SU-DHL-6 (cell line): ENCODE data around the gene PLXDC2.

Experiments
- EZH2phosphoT487 ChIP-seq: fragments of 200-600 bp; sonication (generic), shearing (Covaris generic); conservative IDR thresholded peaks from 2 replicates; pipeline ENCODE4 v1.6.1; 2018; ENCODE audit warnings: mild to moderate bottlenecking, antibody characterized with exemption, low read length, moderate library complexity, mixed read lengths
- TF ChIP-seq, protein P1 (sequence below): fragments of 200-600 bp; sonication (generic); IDR thresholded peaks from one replicate; pipeline ENCODE4 v1.5.1; 2017; ENCODE audit warnings: antibody characterized with exemption, mild to moderate bottlenecking, low read length, moderate library complexity; ENCODE audit not compliant: insufficient read depth, poor library complexity, severe bottlenecking

DNA sequence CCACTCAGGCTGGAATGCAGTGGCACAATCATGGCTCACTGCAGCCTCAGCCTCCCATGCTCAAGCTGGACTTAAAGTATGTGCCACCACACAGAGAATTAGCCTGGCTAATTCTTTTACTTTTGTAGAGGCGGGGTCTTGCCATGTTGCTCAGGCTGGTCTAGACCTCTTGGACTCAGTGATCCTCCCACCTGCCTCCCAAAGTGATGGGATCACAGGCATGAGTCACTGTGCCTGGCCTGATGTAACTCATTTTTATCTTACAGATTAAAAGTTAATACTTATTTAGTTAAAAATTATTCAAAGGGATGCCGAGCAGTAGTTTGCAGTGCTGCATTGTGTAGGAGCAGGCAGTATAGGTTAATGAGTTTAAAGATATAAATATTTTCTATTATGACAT is 12.6 kb upstream of the PLXDC2 start:
- TF ChIP-seq, protein P1, sequence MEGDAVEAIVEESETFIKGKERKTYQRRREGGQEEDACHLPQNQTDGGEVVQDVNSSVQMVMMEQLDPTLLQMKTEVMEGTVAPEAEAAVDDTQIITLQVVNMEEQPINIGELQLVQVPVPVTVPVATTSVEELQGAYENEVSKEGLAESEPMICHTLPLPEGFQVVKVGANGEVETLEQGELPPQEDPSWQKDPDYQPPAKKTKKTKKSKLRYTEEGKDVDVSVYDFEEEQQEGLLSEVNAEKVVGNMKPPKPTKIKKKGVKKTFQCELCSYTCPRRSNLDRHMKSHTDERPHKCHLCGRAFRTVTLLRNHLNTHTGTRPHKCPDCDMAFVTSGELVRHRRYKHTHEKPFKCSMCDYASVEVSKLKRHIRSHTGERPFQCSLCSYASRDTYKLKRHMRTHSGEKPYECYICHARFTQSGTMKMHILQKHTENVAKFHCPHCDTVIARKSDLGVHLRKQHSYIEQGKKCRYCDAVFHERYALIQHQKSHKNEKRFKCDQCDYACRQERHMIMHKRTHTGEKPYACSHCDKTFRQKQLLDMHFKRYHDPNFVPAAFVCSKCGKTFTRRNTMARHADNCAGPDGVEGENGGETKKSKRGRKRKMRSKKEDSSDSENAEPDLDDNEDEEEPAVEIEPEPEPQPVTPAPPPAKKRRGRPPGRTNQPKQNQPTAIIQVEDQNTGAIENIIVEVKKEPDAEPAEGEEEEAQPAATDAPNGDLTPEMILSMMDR: no peak
- TF ChIP-seq EZH2phosphoT487: no peak
